ENCODE measurements around the gene AIG1. TPM values are rescaled to one million over a fixed set of nuclear protein-coding genes. Genes with fewer than 3 reads are reported as not detected.

AIG1 gene
- total RNA-seq, 1 experiment from 2014 or later, result 6.8 TPM

- Histone ChIP-seq H3K9me3 (replicated peaks) (no peaks in the 10 kb centered on the region), H3K4me3 (no peak overlapping the region), H3K36me3 (no peaks in the 10 kb centered on the region), H3K27me3 (no peaks in the 10 kb centered on the region; the same call in 1 of the 2 replicates), H3K4me1 (no peaks in the 10 kb centered on the region), H3K27ac (no peak overlapping the region)
- DNase-seq, result no peak
Measured at GRCh38 chr6:143362192-143362558, 301.5 kb downstream of the AIG1 start.

- Histone ChIP-seq H3K27ac (no peak overlapping the region), H3K27me3 (no peaks in the 10 kb centered on the region; the same call in 1 of the 2 replicates), H3K36me3 (no peaks in the 10 kb centered on the region), H3K9me3 (replicated peaks) (no peaks in the 10 kb centered on the region), H3K4me1 (no peaks in the 10 kb centered on the region), H3K4me3 (no peak overlapping the region)
- no peak for DNase-seq
Measured at GRCh38 chr6:143363299-143363698, 302.6 kb downstream of the AIG1 start.

- H3K4me3 ChIP-seq, result no peak overlapping the region
- H3K27me3 ChIP-seq, result no peaks in the 10 kb centered on the region
- H3K27ac ChIP-seq, result no peak overlapping the region
- H3K4me1 ChIP-seq, result no peaks in the 10 kb centered on the region
- DNase-seq, result no peak
- no peaks in the 10 kb centered on the region for H3K9me3 ChIP-seq (replicated peaks)
- H3K36me3 ChIP-seq, result no peaks in the 10 kb centered on the region
Measured at GRCh38 chr6:143368426-143368825, 307.7 kb downstream of the AIG1 start.

- no peaks in the 10 kb centered on the region for H3K27me3 ChIP-seq
- no peak overlapping the region for H3K4me3 ChIP-seq
- no peak overlapping the region for H3K27ac ChIP-seq
- no peaks in the 10 kb centered on the region for H3K9me3 ChIP-seq (replicated peaks)
- no peaks in the 10 kb centered on the region for H3K4me1 ChIP-seq
- no peaks in the 10 kb centered on the region for H3K36me3 ChIP-seq
- DNase-seq, result no peak
Measured at GRCh38 chr6:143369971-143370370, 309.3 kb downstream of the AIG1 start.

- no peak for DNase-seq
- Histone ChIP-seq H3K4me3 (no peak overlapping the region), H3K36me3 (no peaks in the 10 kb centered on the region), H3K9me3 (replicated peaks) (no peaks in the 10 kb centered on the region), H3K4me1 (no peaks in the 10 kb centered on the region), H3K27me3 (no peaks in the 10 kb centered on the region), H3K27ac (no peak overlapping the region)
Measured at GRCh38 chr6:143370812-143371370, 310.2 kb downstream of the AIG1 start.

- no peak for DNase-seq
- Histone ChIP-seq H3K27ac (no peak overlapping the region), H3K4me3 (no peak overlapping the region), H3K36me3 (no peaks in the 10 kb centered on the region), H3K4me1 (no peaks in the 10 kb centered on the region), H3K9me3 (replicated peaks) (no peaks in the 10 kb centered on the region), H3K27me3 (no peaks in the 10 kb centered on the region)
Measured at GRCh38 chr6:143372199-143372882, 311.7 kb downstream of the AIG1 start.

GRCh38 chr6:143374014-143374413 is 313.3 kb downstream of the AIG1 start:
- H3K4me1 ChIP-seq, result no peaks in the 10 kb centered on the region
- H3K27ac ChIP-seq, result no peak overlapping the region
- DNase-seq, result no peak
- H3K27me3 ChIP-seq, result no peaks in the 10 kb centered on the region
- H3K36me3 ChIP-seq, result no peaks in the 10 kb centered on the region
- no peak overlapping the region for H3K4me3 ChIP-seq
- no peaks in the 10 kb centered on the region; the same call in 1 of the 2 replicates for H3K9me3 ChIP-seq (replicated peaks)

- Histone ChIP-seq H3K27me3 (no peaks in the 10 kb centered on the region), H3K4me1 (no peaks in the 10 kb centered on the region), H3K9me3 (replicated peaks) (no peaks in the 10 kb centered on the region; the same call in 1 of the 2 replicates), H3K27ac (no peak overlapping the region), H3K36me3 (no peaks in the 10 kb centered on the region), H3K4me3 (no peak overlapping the region)
- DNase-seq, result no peak
Measured at GRCh38 chr6:143375022-143375585, 314.4 kb downstream of the AIG1 start.

- H3K4me1 ChIP-seq, result no peaks in the 10 kb centered on the region
- H3K36me3 ChIP-seq, result no peaks in the 10 kb centered on the region
- no peak overlapping the region for H3K27ac ChIP-seq
- no peak for DNase-seq
- no peak overlapping the region for H3K4me3 ChIP-seq
- H3K27me3 ChIP-seq, result no peaks in the 10 kb centered on the region
- no peaks in the 10 kb centered on the region; the same call in 1 of the 2 replicates for H3K9me3 ChIP-seq (replicated peaks)
Measured at GRCh38 chr6:143376375-143376774, 315.7 kb downstream of the AIG1 start.

GRCh38 chr6:143376861-143377260 is 316.2 kb downstream of the AIG1 start:
- Histone ChIP-seq H3K27me3 (no peaks in the 10 kb centered on the region), H3K27ac (no peak overlapping the region), H3K36me3 (no peaks in the 10 kb centered on the region)

GRCh38 chr6:143385636-143386035 is 324.9 kb downstream of the AIG1 start:
- Histone ChIP-seq H3K27me3 (no peaks in the 10 kb centered on the region), H3K27ac (no peak overlapping the region), H3K9me3 (replicated peaks) (no peaks in the 10 kb centered on the region), H3K4me1 (0 out of 2 replicates have a peak, but pooled peaks cover 1% of the 10 kb centered on the region), H3K36me3 (no peaks in the 10 kb centered on the region), H3K4me3 (no peak overlapping the region)
- no peak for DNase-seq

More at GRCh38 chr6:143376861-143377260, 316.2 kb downstream of the AIG1 start:
- Histone ChIP-seq H3K4me1 (no peaks in the 10 kb centered on the region), H3K9me3 (replicated peaks) (no peaks in the 10 kb centered on the region; the same call in 1 of the 2 replicates), H3K4me3 (no peak overlapping the region)
- no peak for DNase-seq

- no peak overlapping the region for H3K4me3 ChIP-seq
- H3K36me3 ChIP-seq, result no peaks in the 10 kb centered on the region
- no peak for DNase-seq
- H3K9me3 ChIP-seq (replicated peaks), result no peaks in the 10 kb centered on the region; the same call in 1 of the 2 replicates
- H3K27me3 ChIP-seq, result no peaks in the 10 kb centered on the region
- no peak overlapping the region for H3K27ac ChIP-seq
- peaks cover 9% of the 10 kb centered on the region; the same call in 1 of the 2 replicates for H3K4me1 ChIP-seq
Measured at GRCh38 chr6:143390278-143390677, 329.6 kb downstream of the AIG1 start.

Other genes with a start within 250 kb of the AIG1 start
- 8.2 and 11.6 TPM in 2 replicates for gene HIVEP2, start 115.7 kb upstream of the AIG1 start, total RNA-seq (2014; rRNA removed; shearing (Covaris generic))